ENCODE measurements around the gene MEGF11.

The MEGF11 gene

DNA sequence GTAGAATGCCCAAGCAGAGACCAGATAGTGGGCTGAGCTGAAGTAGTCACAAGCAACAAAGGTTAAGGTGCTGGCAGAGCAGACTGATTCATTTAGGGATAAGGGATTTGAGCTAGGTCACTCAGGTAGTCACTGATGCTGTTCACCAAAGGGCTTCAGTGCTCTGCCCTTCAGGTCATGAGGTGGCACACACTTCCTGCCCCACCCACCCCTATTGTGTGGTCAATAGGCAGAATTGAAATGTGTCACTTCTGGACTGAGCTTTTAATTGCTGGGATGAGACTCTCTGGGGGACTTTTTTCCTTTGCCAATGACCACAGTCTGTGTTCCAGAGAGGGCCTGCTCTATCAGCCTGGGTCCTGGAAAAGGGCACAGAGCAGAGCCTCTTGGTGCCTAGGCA lies 37.0 kb upstream of the MEGF11 start:
- H3K9me3 ChIP-seq (ENCODE audit: control insufficient read depth, low read length) = no peaks in the 10 kb centered on the region
- H3K36me3 ChIP-seq (ENCODE audit: control insufficient read depth, insufficient read depth, low read length) = no peaks in the 10 kb centered on the region
- H3K4me3 ChIP-seq (ENCODE audit: extremely low read depth, insufficient read depth, low read length, poor library complexity, severe bottlenecking) = no peak overlapping the region
- H3K27ac ChIP-seq (ENCODE audit: low read depth, low read length, severe bottlenecking) = no peak overlapping the region
- H3K4me1 ChIP-seq (ENCODE audit: control insufficient read depth, insufficient read depth, low read length, poor library complexity, severe bottlenecking) = peaks cover 14% of the 10 kb centered on the region

DNA sequence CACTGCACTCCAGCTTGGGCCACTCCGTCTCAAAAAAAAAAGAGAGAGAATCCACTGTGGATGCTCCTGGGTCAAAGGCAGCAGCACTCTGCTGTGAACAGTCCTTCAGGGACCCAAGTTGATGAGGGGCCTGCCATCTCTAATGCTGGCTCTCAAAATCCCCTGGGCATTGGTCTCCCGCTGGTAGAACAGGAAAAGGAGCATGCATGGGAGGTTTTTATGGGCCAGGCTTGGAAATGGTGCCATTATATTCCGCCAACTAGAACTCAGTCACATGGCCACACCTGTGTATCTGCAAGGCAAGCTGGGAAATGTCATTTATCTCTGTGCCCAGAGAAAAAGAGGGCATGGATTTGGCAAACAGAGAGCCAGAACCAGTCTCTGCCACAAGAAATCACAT lies 36.5 kb upstream of the MEGF11 start:
- Histone ChIP-seq H3K4me1 (ENCODE audit: control insufficient read depth, insufficient read depth, low read length, poor library complexity, severe bottlenecking) (peaks cover 10% of the 10 kb centered on the region), H3K9me3 (ENCODE audit: control insufficient read depth, low read length) (no peaks in the 10 kb centered on the region), H3K4me3 (ENCODE audit: extremely low read depth, insufficient read depth, low read length, poor library complexity, severe bottlenecking) (no peak overlapping the region), H3K27ac (ENCODE audit: low read depth, low read length, severe bottlenecking) (no peak overlapping the region), H3K36me3 (ENCODE audit: control insufficient read depth, insufficient read depth, low read length) (no peaks in the 10 kb centered on the region)
- WGBS, 2 experiments (ENCODE audit: insufficient coverage in 2 of 2) = 87 to 89% methylated on average over 1 to 3 of the region's 3 CpGs

DNA sequence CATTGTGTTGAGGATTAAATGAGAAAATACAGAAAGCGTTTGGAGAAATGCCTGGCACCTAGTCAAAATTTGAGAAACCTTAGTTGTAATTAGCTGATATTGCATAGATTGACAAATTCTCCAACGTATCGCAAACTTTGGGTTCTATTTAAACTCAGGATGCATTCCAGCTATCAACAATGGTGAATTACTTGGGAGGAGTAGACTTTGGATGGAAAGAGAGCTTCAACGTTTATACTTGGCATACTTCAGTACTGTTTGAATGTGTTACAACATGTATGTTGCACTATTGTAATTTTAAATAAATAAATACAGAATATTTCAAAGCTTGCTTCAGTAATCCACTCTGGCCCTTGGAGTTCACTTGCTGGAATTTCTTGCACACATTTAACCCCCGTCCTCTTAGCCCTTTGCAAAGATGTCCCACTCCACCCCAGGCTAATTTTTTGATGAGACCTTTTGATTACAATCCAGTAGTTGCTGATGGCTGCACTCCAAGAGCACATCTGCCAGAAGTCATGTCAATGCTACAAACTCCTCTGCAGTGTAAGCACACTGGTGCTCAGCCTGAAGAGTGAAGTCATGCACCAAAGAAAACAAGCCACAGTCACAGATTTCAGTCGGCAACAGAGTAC lies 35.1 kb upstream of the MEGF11 start:
- H3K4me3 ChIP-seq (ENCODE audit: extremely low read depth, insufficient read depth, low read length, poor library complexity, severe bottlenecking) = no peak overlapping the region
- WGBS, 2 experiments (ENCODE audit: insufficient coverage in 2 of 2) = 84 to 97% methylated on average over 5 of the region's 6 CpGs
- H3K36me3 ChIP-seq (ENCODE audit: control insufficient read depth, insufficient read depth, low read length) = no peaks in the 10 kb centered on the region
- no peaks in the 10 kb centered on the region for H3K4me1 ChIP-seq (ENCODE audit: control insufficient read depth, insufficient read depth, low read length, poor library complexity, severe bottlenecking)
- no peak overlapping the region for H3K27ac ChIP-seq (ENCODE audit: low read depth, low read length, severe bottlenecking)
- H3K9me3 ChIP-seq (ENCODE audit: control insufficient read depth, low read length) = no peaks in the 10 kb centered on the region

DNA sequence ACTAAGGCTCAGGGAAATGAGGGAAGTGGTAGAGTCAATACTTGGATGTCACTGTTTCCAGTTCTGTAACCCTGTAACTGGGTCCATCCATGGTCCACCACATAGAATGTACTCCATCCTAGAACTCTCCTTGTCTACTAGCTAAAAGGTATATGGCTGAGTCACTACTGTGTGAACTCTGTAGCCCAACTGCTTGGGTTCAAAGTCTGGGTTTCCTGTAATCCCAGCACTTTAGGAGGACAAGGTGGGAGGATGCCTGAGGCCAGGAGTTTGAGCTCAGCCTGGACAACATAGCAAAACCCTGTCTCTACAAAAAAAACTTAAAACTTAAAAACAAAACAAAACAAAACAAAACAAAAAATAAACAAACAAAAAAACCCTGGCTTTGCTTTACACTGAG lies 34.5 kb upstream of the MEGF11 start:
- Histone ChIP-seq H3K4me3 (ENCODE audit: extremely low read depth, insufficient read depth, low read length, poor library complexity, severe bottlenecking) (no peak overlapping the region), H3K9me3 (ENCODE audit: control insufficient read depth, low read length) (no peaks in the 10 kb centered on the region), H3K4me1 (ENCODE audit: control insufficient read depth, insufficient read depth, low read length, poor library complexity, severe bottlenecking) (no peaks in the 10 kb centered on the region), H3K27ac (ENCODE audit: low read depth, low read length, severe bottlenecking) (no peak overlapping the region), H3K36me3 (ENCODE audit: control insufficient read depth, insufficient read depth, low read length) (no peaks in the 10 kb centered on the region)

DNA sequence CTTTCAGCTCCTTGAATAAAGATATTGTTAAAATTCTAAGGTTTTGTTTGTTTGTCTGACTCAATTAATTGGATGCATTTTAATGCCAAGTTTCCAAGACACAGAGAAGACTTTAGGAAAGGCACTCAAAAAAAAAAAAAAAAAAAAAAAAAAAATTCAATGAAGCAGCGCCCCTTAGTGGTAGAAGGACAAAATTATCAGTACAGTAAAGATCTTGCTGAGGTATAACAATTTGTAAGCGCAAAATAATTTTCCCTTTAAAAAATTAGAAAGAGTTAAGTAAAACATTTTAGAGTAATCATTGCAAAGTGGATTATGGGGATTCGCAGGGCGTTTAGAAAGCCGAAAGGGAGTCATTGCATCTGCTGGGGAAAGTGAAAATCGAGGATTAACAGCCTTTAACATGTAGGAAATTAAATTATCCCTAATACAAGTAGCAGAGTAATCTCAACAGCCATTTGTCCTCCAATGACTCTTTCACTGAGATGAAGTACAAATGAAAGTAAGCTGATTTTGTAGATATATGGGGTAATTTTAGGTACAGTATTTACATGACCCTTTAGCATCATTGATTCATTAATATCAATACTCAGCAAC lies 34.0 kb upstream of the MEGF11 start:
- Histone ChIP-seq H3K27ac (ENCODE audit: low read depth, low read length, severe bottlenecking) (no peak overlapping the region), H3K9me3 (ENCODE audit: control insufficient read depth, low read length) (no peaks in the 10 kb centered on the region), H3K4me1 (ENCODE audit: control insufficient read depth, insufficient read depth, low read length, poor library complexity, severe bottlenecking) (no peaks in the 10 kb centered on the region), H3K36me3 (ENCODE audit: control insufficient read depth, insufficient read depth, low read length) (no peaks in the 10 kb centered on the region), H3K4me3 (ENCODE audit: extremely low read depth, insufficient read depth, low read length, poor library complexity, severe bottlenecking) (no peak overlapping the region)
- no CpG with 5 or more reads among the region's 6 CpGs for WGBS, 2 experiments (ENCODE audit: insufficient coverage in 2 of 2)

DNA sequence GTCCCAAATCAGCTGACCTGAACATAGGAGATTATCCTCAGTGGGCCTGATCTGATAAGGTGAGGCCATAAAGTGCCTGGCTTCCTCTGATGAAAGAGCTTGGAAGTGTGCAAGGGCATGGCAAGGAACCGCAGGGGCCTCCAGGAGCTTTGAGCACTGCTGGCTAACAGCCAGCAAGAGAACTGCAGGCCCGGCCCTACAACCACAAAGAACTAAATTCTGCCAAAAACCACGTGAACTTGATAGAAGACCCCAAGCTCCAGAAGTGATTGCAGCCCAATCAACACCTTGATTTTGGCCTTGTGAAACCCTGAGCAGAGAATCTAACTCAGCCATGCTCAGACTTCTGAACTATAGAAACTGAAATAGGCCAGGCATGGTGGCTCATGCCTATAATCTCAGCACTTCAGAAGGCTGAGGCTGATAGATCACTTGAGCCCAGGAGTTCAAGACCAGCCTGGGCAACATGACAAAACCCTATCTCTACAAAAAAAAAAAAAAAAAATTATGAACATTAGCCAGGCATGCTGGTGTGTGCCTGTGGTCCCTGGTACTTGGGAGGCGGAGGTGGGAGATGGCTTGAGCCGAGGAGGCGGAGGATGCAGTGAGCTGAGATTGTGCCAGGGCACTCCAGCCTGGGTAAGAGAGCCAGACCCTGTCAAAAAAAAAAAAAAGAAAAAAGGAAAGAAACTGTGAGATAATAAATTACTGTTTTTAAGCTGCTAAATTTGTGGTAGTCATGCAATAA lies 32.2 kb upstream of the MEGF11 start:
- Histone ChIP-seq H3K4me3 (ENCODE audit: extremely low read depth, insufficient read depth, low read length, poor library complexity, severe bottlenecking) (no peak overlapping the region), H3K9me3 (ENCODE audit: control insufficient read depth, low read length) (no peaks in the 10 kb centered on the region), H3K4me1 (ENCODE audit: control insufficient read depth, insufficient read depth, low read length, poor library complexity, severe bottlenecking) (no peaks in the 10 kb centered on the region), H3K36me3 (ENCODE audit: control insufficient read depth, insufficient read depth, low read length) (no peaks in the 10 kb centered on the region), H3K27ac (ENCODE audit: low read depth, low read length, severe bottlenecking) (no peak overlapping the region)
- 97 to 100% methylated on average over 1 to 5 of the region's 6 CpGs for WGBS, 2 experiments (ENCODE audit: insufficient coverage in 2 of 2)

DNA sequence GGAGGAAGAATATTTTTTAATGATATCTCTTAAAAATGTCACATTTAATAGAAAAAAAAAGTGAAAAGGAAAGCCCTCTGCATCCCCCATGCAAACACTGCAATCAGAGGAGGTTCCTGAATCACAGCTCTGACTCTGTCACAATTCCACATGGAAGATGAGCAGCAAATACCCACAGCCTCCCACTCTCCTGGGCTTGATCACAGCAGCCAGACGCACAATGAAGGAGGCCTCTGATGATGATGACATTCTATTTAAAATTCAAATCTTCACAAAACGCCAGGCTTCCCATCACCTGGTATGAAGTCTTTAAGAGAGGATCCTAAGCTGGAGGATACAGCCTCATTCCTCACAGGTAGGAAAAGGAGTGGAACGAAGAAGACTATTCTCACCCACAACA lies 30.7 kb upstream of the MEGF11 start:
- H3K9me3 ChIP-seq (ENCODE audit: control insufficient read depth, low read length) = no peaks in the 10 kb centered on the region
- no peak overlapping the region for H3K27ac ChIP-seq (ENCODE audit: low read depth, low read length, severe bottlenecking)
- no peaks in the 10 kb centered on the region for H3K4me1 ChIP-seq (ENCODE audit: control insufficient read depth, insufficient read depth, low read length, poor library complexity, severe bottlenecking)
- H3K36me3 ChIP-seq (ENCODE audit: control insufficient read depth, insufficient read depth, low read length) = no peaks in the 10 kb centered on the region
- 40% methylated on average over 1 of the region's 3 CpGs; no CpG with 5 or more reads in 1 of the 2 experiments for WGBS, 2 experiments (ENCODE audit: insufficient coverage in 2 of 2)
- H3K4me3 ChIP-seq (ENCODE audit: extremely low read depth, insufficient read depth, low read length, poor library complexity, severe bottlenecking) = no peak overlapping the region

DNA sequence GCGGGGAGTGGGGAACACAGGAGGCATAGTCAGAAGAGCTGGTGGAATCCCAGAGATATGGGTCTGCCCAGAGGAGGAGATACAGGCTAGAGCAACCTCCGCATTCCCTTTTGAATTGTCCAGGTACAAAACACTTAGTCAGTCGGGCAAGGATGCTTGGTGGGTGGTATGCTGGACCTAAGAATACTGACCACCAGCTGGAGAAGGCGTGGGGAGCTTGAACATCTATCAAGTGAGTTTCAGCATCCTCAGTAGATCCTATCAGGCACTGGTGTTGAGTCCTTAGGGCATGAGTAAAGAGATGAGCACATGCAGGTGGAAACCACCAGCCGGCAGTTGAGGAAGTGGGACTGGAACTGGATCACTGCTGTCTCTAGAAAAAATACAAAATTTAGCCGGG lies 25.1 kb upstream of the MEGF11 start:
- 88 to 95% methylated on average over 4 to 6 of the region's 6 CpGs for WGBS, 2 experiments (ENCODE audit: insufficient coverage in 2 of 2)
- no peaks in the 10 kb centered on the region for H3K9me3 ChIP-seq (ENCODE audit: control insufficient read depth, low read length)
- H3K4me1 ChIP-seq (ENCODE audit: control insufficient read depth, insufficient read depth, low read length, poor library complexity, severe bottlenecking) = no peaks in the 10 kb centered on the region
- H3K4me3 ChIP-seq (ENCODE audit: extremely low read depth, insufficient read depth, low read length, poor library complexity, severe bottlenecking) = no peak overlapping the region
- no peaks in the 10 kb centered on the region for H3K36me3 ChIP-seq (ENCODE audit: control insufficient read depth, insufficient read depth, low read length)
- H3K27ac ChIP-seq (ENCODE audit: low read depth, low read length, severe bottlenecking) = no peak overlapping the region

DNA sequence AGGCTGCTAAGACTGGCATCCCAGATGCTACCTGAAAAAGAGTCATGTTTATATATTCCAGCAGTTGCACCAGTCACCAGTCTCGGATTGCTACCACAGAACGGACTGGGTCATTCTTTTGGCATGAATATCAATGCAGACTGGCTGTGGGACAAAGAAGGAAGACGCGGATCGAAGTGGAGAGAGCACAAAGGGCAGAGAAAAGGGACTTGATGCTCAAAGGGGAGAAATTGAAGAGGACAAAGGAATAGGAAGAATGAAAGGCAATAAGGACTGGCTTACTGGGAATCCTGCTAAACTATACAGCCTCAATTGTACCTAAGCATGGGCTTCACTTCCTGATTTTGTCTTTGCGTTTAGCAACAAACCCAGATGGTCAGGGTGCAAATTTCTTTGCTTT lies 24.5 kb upstream of the MEGF11 start:
- Histone ChIP-seq H3K27ac (ENCODE audit: low read depth, low read length, severe bottlenecking) (no peak overlapping the region), H3K9me3 (ENCODE audit: control insufficient read depth, low read length) (no peaks in the 10 kb centered on the region), H3K4me1 (ENCODE audit: control insufficient read depth, insufficient read depth, low read length, poor library complexity, severe bottlenecking) (no peaks in the 10 kb centered on the region), H3K36me3 (ENCODE audit: control insufficient read depth, insufficient read depth, low read length) (no peaks in the 10 kb centered on the region), H3K4me3 (ENCODE audit: extremely low read depth, insufficient read depth, low read length, poor library complexity, severe bottlenecking) (no peak overlapping the region)
- WGBS, 2 experiments (ENCODE audit: insufficient coverage in 2 of 2) = 85 to 86% methylated on average over 6 of the region's 6 CpGs

DNA sequence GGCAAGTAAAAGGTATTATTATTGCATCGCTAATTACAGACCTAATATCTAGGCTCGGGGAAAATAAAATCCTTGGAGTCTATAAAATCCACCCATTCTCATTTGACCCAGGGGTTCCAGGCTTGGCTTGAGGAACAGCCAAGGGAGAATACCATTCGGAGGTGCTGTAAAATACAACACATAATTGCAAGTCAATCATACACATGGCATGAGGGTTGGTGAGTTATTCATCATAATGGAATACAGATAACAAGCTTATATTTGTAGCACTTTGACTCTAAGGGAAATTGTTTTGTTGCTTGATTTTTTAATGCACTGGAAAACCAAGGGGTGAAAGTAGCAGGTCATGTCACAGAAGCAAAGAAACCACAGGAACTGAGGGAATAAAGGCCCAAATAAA lies 23.0 kb upstream of the MEGF11 start:
- Histone ChIP-seq H3K4me1 (ENCODE audit: control insufficient read depth, insufficient read depth, low read length, poor library complexity, severe bottlenecking) (no peaks in the 10 kb centered on the region), H3K4me3 (ENCODE audit: extremely low read depth, insufficient read depth, low read length, poor library complexity, severe bottlenecking) (no peak overlapping the region), H3K9me3 (ENCODE audit: control insufficient read depth, low read length) (no peaks in the 10 kb centered on the region), H3K36me3 (ENCODE audit: control insufficient read depth, insufficient read depth, low read length) (no peaks in the 10 kb centered on the region), H3K27ac (ENCODE audit: low read depth, low read length, severe bottlenecking) (no peak overlapping the region)
- no CpG with 5 or more reads among the region's 3 CpGs for WGBS, 2 experiments (ENCODE audit: insufficient coverage in 2 of 2)

DNA sequence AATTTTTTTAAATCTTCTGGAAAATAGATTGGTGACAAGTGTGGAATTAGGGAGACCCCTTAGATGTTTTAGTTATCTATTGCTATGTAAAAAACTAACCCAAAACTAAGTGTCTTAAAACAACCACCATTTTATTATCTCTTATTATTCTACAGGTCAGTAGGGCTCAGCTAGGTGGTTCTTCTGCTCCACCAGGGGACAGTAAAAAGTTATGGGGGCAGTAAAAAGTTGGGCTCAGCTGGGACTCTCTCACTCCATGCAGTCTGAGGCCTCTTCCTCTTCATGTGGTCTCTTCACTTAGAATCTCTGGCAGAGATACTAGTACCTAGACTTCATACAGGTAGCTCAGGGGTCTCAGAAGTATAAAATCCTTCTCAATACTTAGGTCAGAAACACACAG lies 21.8 kb upstream of the MEGF11 start:
- Histone ChIP-seq H3K36me3 (ENCODE audit: control insufficient read depth, insufficient read depth, low read length) (no peaks in the 10 kb centered on the region), H3K27ac (ENCODE audit: low read depth, low read length, severe bottlenecking) (no peak overlapping the region), H3K9me3 (ENCODE audit: control insufficient read depth, low read length) (no peaks in the 10 kb centered on the region), H3K4me3 (ENCODE audit: extremely low read depth, insufficient read depth, low read length, poor library complexity, severe bottlenecking) (no peak overlapping the region), H3K4me1 (ENCODE audit: control insufficient read depth, insufficient read depth, low read length, poor library complexity, severe bottlenecking) (no peaks in the 10 kb centered on the region)

Data from mesodermal cell (in vitro differentiated cells).